KBM-7 (cell line): ENCODE measurements around the gene CCR7.

Experiments
- DNase-seq: peaks from one replicate; pipeline ENCODE4 v3.0.0-alpha.2; 2015
- in situ Hi-C: fragments of 300-500 bp; cut with MboI; formaldehyde crosslinking; loops from 2 replicates; pipeline ENCODE4 v1.14.3; 2020; ENCODE audit warnings: low sequenced_read_pairs, low pct_unique_long_range_greater_than_20kb, mixed read lengths

Gene CCR7

GRCh38 chr17:40564883-40565768, at the start of gene CCR7:
CCR7 (minus strand) TSS chr17:40565472; CDS start chr17:40565409, 63 bp downstream.
- peak; percentile 59 for DNase-seq
- in situ Hi-C loops: no loop called here

GRCh38 chr17:40614431-40615067, 49.3 kb upstream of the CCR7 start:
- no peak for DNase-seq
- in situ Hi-C loops: no loop called here

GRCh38 chr17:40613467-40614154, 48.3 kb upstream of the CCR7 start:
- DNase-seq: no peak
- in situ Hi-C loops: no loop called here

GRCh38 chr17:40612599-40613244, 47.5 kb upstream of the CCR7 start:
- in situ Hi-C loops: no loop called here

GRCh38 chr17:40611840-40612474, 46.7 kb upstream of the CCR7 start:
- no peak for DNase-seq
- in situ Hi-C loops: no loop called here

More at GRCh38 chr17:40612599-40613244, 47.5 kb upstream of the CCR7 start:
- no peak for DNase-seq

- in situ Hi-C loops: no loop called here
Measured at GRCh38 chr17:40610359-40610758, 45.1 kb upstream of the CCR7 start.

GRCh38 chr17:40608061-40608581, 42.8 kb upstream of the CCR7 start:
- no peak for DNase-seq
- in situ Hi-C loops: no loop called here

More at GRCh38 chr17:40610359-40610758, 45.1 kb upstream of the CCR7 start:
- DNase-seq: no peak

GRCh38 chr17:40607641-40608040, 42.4 kb upstream of the CCR7 start:
- in situ Hi-C loops: no loop called here
- DNase-seq: no peak

GRCh38 chr17:40606548-40607353, 41.5 kb upstream of the CCR7 start:
- in situ Hi-C loops: no loop called here
- no peak for DNase-seq

- no peak for DNase-seq
- in situ Hi-C loops: no loop called here
Measured at GRCh38 chr17:40605306-40605705, 40.0 kb upstream of the CCR7 start.

- DNase-seq: no peak
- in situ Hi-C loops: no loop called here
Measured at GRCh38 chr17:40604327-40605080, 39.2 kb upstream of the CCR7 start.

- in situ Hi-C loops: no loop called here
- DNase-seq: no peak
Measured at GRCh38 chr17:40602445-40603443, 37.5 kb upstream of the CCR7 start.

- no peak for DNase-seq
- in situ Hi-C loops: no loop called here
Measured at GRCh38 chr17:40600486-40601046, 35.3 kb upstream of the CCR7 start.

GRCh38 chr17:40599468-40599763, 34.1 kb upstream of the CCR7 start:
- in situ Hi-C loops: no loop called here
- DNase-seq: no peak

GRCh38 chr17:40598619-40599467, 33.6 kb upstream of the CCR7 start:
- in situ Hi-C loops: no loop called here
- peak; percentile 15 for DNase-seq
